Right renal pelvis (tissue), 4 donors: ENCODE results near the gene ARID2. TPM values are rescaled to one million over a fixed set of nuclear protein-coding genes. Genes with fewer than 3 reads are reported as not detected.

Experiments used
- DNase-seq, 4 donors: peaks; one replicate each; pipeline ENCODE4 v3.0.0-alpha.2; 2013; ENCODE audit warnings: low read depth in 4 of 4, low spot score in 3 of 4, missing footprints in 1 of 4
- polyA plus RNA-seq, 4 donors: library from polyadenylated mRNA; unstranded; fragments of 120-200 nt; gene quantifications; one replicate each; pipeline ENCODE4 v1.2.1, GENCODE V29; 2013; ENCODE audit not compliant: insufficient read length in 4 of 4

The ARID2 gene, protein sequence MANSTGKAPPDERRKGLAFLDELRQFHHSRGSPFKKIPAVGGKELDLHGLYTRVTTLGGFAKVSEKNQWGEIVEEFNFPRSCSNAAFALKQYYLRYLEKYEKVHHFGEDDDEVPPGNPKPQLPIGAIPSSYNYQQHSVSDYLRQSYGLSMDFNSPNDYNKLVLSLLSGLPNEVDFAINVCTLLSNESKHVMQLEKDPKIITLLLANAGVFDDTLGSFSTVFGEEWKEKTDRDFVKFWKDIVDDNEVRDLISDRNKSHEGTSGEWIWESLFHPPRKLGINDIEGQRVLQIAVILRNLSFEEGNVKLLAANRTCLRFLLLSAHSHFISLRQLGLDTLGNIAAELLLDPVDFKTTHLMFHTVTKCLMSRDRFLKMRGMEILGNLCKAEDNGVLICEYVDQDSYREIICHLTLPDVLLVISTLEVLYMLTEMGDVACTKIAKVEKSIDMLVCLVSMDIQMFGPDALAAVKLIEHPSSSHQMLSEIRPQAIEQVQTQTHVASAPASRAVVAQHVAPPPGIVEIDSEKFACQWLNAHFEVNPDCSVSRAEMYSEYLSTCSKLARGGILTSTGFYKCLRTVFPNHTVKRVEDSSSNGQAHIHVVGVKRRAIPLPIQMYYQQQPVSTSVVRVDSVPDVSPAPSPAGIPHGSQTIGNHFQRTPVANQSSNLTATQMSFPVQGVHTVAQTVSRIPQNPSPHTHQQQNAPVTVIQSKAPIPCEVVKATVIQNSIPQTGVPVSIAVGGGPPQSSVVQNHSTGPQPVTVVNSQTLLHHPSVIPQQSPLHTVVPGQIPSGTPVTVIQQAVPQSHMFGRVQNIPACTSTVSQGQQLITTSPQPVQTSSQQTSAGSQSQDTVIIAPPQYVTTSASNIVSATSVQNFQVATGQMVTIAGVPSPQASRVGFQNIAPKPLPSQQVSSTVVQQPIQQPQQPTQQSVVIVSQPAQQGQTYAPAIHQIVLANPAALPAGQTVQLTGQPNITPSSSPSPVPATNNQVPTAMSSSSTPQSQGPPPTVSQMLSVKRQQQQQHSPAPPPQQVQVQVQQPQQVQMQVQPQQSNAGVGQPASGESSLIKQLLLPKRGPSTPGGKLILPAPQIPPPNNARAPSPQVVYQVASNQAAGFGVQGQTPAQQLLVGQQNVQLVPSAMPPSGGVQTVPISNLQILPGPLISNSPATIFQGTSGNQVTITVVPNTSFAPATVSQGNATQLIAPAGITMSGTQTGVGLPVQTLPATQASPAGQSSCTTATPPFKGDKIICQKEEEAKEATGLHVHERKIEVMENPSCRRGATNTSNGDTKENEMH (N-terminal part only)
- polyA plus RNA-seq: 10 to 100 TPM; 31.9 to 38.8 (median 34.7) TPM

DNA sequence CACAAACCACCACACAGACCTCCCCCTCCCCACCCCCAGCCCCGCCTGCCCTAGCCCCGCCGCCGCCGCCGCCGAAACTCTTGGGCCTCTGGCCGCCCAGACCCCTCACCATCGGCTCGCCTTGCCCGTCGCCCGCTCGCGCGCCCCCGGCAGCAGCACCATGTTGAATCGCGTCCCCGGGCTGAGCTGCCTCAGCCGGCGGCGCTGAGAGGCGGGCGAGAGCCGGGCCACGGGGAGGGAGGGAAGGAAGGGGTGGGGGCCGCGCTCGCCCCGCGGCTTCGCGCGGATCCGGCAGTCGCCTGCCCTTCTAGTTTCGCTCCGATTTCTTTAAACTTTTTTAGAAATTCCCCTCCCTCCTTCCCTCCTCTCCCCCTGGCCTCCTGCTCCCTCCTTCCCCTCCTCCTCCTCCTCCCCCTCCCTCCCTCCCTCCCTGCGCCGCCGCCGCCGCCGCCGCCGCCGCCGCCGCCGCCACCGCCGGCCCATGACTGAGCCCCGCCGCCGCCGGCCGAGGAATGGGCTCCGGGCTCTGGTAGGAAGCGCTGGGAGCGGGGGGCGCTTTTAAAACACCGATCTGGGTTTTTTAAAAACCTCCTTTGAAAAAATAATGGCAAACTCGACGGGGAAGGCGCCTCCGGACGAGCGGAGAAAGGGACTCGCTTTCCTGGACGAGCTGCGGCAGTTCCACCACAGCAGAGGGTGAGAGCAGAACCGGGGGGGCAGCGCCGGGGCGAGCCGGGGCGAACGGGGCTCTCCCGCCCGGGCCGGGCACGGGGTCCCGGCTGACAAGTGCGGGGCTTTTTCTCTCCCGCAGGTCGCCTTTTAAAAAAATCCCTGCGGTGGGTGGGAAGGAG lies at the start of gene ARID2:
TSS of gene ARID2 (plus strand) at position 474 of the 851 bp plus-strand sequence. CDS start at position 605, 131 bp downstream.
- peak in 2 of 4 donors; percentile 63 to 68 for DNase-seq

DNA sequence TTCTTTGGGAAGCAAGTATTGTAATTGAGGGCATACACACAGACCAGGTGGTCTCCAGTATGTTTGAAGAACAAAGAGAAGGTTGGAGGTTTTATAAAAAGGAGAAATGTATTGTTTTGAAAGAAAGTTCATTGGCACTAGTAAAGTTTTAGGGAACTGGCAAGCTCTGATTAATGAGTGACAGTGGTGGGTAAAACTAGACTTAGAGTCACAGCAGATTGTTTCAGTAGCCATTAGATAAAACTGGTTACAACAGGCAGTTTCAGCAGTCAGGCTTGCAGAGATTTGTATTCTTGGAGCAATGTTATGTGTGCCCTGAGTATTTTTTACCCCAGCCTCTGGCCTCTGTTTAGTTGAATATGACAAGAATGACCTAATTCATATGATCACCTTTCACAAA lies 49.1 kb upstream of the ARID2 start:
- no peak for DNase-seq

DNA sequence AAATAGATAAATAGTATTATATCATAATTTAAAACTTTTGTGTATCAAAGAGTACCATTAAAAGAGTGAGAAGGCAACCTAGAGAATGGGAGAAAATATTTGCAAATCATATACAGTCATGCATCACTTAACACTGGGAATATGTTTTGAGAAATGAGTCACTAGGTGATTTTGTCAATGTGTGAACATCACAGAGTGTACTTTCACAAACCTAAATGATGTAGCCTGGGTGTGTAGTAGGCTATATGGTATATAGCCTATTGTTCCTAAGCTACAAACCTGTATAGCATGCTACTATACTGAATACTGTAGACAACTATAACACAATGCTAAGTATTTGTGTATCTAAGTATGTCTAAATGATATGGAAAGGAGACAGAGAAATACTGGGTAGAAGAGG lies 48.0 kb upstream of the ARID2 start:
- no peak for DNase-seq

DNA sequence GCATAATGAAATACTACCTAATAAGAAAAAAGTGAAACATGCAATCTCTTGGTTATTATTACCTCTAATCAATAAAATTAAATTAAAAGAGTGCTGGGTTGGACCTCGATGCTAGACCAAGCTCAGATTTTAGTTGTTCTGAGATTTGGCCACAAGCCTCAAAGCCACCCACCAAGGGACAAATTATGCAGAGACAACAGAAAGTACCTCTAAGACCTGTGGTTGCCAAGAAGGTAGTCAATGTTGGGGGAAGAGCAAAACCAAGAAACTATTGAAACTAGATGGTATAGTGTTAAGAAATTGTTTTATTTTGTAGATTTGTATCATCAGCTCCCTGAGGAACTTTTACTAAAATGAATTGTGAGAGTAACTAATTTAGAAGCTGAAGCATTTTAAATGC lies 43.8 kb upstream of the ARID2 start:
- no peak for DNase-seq

DNA sequence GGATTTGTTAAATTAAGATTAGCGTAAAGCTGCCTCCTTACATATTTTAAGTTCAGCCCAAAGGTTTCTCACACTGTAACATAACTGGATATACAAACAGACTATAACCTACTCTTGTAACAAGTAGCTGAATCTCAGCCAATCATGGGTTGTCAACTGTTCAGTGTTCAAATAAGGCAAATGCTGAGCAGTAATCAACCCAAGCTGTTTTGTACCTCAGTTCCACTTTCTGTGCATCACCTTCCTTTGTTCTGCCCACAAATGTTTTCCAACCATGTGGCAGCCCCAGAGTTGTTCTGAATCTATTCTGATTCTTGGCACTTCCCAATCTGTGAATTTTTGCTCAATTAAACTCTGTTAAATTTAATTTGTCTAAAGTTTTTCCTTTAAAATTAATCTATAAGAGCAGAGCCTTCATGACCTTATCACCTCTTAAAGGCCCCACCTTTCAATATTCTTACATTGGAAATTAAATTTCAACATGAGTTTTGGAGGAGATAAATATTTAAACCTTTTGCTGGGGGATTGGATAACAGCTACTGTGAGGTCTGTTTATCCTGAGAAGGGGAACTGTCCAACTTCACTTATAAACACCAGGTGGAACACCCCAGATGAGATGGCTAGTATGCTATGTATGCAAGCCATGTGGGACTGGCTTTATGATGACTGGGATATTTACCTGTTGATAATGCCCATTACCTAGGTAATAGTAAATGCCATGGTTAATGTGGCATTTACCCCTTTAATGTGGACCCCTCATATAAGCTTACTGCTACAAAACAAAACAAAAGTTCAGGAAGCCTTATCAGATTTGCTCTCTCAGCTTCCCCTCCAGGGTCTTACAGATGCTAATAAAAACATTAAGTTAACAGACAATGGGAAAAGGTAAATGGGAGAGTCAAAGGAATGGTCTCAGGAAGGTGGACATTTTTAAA lies 42.2 kb upstream of the ARID2 start:
- DNase-seq: no peak

DNA sequence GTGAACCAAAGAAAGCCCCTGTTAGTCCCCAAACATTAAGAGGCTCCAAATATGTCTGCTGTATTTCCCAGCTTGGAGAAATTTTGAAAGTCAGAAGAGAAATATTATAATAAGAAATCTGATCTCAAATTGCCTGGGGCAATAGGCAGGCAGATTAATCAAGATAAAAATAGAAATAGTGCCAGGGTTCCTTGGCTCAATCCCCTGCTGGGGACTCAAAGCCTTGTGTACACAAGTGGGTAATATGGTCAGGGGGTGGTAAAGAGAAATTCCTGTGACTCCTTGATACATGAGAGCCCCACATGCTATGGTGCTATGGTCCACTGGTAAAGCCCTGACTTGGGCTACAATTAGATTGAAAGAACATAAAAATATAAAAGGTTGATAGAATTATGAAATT lies 41.3 kb upstream of the ARID2 start:
- no peak for DNase-seq

DNA sequence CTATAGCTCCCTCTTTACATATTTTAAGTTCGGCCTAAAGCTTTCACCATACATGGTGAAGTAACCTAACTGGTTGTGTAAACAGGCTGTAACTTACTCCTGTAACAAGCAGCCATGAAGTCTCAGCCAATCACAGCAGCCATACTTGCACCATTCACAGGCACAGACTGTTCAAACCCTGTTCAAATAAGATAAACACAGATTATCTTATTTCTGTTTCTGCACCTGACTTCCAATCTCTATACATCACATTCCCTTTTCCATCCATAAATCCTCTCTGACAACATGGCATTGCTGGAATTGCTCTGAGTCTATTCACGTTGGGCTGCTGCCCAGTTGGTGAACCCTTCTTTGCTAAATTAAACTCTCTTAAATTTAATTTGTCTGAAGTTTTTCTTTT lies 34.5 kb upstream of the ARID2 start:
- DNase-seq: no peak

DNA sequence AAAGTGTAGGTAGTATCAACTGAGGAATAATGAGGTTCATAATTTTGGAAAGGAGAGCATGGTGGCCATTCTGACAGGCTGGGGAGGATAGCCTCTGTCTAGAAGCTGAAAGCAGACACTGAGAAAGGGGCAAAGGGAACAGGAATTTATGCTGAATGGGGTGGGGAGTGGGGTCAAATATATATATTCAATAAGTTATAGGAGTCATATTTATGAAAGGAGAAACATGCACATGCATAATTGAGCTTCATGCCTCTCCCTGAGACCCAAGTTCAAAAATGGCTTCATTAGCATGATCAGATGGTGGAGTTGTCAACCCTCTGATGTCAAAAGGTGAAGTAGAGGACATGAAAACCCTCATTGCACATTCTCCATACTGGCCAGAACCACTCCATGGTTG lies 33.9 kb upstream of the ARID2 start:
- no peak for DNase-seq

DNA sequence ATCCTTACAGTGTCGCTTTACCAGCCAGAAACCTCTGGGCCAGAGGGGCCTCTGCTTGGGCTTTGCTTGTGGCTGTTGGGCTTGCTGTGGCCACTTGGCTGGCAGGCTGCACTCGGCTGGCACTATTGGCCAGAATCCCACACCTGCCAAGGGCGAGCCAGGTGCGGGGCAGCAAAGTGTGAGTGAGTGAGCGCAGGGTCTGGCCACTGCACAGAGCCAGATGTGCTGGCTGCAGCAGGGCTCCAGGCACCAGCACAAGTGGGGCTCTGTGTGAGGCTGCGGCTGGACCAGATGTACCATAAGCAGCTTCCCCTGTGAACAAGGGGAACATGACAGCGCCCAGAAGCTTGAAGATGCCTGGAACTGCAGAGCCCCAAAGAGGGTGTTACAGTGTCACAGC lies 33.5 kb upstream of the ARID2 start:
- no peak for DNase-seq

DNA sequence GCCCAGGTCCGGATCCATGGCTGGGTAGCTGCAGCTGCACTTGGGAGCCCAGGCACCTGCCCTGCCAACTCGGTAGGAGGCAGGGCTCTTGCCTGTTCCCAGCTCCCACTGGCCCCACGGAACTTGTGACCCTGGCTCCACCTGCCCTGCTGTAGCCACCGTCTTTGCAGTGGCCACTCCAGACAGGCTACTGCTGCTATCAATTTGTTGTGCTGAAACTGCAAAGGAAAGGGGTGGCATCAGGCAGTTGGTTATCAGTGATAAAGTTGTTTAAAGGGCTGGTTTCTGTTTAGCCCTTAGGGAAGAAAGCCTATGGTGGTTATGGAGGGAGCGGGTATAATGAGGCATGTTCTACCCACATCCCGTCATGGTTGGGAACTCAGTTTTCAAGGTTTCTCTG lies 32.1 kb upstream of the ARID2 start:
- no peak for DNase-seq

DNA sequence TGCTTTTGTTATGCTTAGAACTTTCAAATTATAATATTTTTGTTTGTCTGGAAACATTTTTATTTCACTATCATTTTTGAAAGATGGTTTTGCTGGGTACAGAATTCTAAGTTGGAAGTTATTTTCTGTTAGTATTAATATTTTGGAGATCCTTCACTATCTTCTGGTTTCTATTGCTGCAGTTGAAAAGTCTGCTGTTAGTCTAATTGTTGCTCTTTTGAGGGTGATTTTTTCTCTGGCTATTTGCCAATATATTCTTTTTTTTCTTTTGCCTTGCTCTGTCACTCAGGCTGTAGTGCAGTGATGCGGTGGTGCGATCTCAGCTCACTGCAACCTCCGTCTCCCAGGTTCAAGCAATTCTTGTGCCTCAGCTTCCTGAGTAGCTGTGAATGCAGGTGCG lies 28.2 kb upstream of the ARID2 start:
- no peak for DNase-seq

DNA sequence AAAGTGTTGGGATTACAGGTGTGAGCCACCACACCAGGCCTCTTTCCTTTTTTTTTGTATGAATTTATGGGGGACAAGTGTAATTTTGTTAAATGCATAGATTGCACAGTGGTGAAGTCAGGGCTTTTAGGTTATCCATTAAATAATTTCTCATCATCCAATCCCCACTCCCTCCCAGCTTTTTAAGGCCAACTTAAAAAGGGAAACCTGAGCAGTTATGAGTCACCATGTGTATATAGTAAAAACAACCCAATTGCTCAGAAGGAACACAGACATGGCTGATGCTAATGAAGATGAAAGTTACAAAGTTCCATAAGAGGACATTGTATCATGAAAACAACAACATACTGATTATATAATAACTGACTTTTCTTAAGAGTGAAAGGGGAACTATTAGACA lies 25.6 kb upstream of the ARID2 start:
- no peak for DNase-seq

DNA sequence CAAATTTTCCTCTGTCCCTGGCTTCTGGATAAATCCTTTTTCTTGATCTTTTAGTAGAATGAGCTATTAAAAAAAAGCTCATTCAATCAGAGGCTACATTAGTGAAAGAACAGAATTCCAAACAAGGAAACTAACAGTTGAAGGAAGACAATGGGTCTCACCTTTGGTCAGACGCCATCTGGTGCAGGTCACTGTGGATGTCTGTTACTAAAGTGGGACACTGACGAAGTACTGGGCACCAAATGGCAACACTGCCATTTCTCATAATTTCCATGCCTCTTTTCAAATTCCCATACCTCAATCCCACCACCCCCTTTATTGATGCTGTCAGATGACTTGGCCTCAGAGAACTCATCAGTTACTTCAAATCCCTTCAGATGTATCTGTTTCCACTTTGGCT lies 24.5 kb upstream of the ARID2 start:
- DNase-seq: no peak

DNA sequence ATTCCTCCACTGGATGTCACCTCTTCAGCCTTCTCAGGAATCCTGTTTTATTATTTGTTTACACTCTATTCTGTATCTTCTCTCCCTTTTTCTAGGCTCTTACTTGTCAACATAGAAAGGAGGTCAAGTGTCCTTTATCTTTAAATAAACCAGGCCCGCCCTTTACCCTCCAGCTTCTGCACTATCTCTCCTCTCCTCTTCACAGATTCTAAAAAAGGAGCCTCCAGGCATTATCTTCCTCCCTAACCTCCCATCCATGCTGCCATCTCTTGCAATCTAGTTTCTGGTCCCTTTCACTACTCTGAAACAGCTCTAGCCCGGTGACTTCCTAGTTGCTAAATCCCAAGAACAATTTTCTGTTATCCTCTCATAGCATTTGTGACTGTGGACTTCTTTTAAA lies 24.1 kb upstream of the ARID2 start:
- no peak for DNase-seq

DNA sequence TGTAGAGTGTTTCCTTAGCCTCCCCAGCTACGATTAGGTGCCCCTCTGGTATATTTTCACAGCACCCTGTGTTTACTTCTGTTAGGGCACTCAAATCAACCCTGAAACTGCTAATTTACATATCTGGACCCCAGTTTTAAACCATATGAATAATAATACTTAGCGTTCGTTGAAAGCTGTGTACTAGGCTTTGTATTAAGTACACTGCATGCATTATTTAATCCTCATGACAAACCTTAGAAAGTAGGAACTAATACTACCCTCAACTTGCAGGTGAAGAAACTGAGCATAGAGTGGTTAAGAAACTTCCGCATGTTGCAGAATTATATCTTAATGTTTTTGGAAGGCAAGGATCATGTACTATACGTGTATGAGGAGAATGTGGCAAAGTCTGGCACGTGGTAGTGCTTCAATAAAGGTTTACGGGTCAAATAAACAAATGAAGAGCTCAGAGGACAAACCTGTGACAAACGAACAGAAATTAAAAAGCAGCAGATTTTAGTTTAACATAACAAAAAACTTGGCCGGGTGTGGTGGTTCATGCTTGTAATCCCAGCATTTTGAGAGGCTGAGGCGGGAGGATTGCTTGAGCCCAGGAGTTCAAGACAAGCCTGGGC lies 22.2 kb upstream of the ARID2 start:
- no peak for DNase-seq

DNA sequence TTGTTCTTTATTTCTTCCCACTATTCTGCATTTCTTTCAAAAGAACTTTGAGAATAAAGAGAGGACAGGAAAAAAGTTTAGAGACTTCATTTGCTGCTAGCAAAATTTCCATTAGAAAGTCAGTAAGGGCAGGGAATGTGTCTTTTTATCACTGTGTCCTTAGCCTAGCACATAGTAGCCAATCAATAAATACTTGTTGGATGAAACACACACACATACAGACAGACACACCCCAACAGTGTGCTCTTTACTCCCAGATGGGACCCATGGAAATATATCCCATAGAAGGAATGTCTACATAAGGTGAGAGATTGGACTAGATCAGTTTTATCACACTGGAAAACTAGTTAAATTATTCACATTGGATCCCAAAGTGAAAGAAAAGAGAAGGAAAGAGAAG lies 21.1 kb upstream of the ARID2 start:
- DNase-seq: no peak

DNA sequence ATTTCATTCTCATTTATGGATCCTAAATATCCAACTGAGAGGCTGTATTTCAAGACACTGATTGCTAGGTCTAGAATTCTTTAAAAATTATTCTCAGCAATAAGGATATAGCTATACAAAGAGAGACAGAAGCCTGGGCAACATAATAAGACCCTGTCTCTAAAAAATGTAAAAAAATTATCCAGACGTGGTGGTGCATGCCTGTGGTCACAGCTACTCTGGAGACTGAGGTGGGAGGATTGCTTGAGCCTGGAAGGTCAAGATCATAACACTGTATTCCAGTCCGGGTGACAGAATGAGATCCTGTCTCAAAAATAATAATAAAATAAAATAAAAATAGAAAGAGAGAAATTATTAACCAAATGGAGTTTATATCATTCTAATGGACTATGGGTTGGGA lies 20.6 kb upstream of the ARID2 start:
- no peak for DNase-seq

DNA sequence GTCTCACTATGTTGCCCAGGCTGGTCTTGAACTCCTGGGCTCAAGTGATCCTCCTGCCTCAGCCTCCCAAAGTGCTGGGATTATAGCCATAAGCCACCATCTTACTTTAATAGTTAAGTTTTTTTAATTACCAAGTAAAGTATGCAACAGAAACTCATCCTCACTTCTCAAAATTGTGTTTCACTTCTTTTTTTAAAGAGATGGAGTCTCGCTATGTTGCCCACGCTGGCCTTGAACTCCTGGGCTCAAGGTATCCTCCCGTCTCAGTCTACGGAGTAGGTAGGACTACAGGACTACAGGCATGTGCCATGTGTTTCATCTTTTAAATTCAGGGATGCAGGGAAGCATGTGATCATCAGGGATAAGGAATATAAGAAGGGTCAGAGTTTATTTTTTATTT lies 17.2 kb upstream of the ARID2 start:
- no peak for DNase-seq

DNA sequence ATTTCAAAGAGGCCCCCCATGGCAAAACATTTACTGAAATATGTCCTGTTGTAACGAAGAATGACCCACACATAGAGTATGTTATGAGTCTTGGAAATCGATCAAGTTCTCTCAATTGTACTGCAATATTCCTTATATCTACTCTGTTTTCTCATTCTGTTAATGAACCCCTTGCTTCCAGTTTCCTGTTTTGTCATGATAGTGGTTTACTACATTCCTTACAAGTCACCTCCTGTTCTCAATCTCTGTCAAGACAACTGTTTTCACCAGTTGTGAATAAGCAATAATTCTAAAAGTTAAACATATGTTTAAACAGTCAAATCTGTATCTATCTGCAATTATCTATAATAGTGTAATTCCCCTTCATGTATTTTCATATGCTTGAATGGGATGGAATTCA lies 16.4 kb upstream of the ARID2 start:
- DNase-seq: no peak
